ENCODE measurements around the gene RBM10. TPM values are rescaled to one million over a fixed set of nuclear protein-coding genes. Genes with fewer than 3 reads are reported as not detected.

RBM10 gene
- total and polyA plus RNA-seq, 2 donors (not counting 1 experiment from before 2014, with no cell fraction given), result 48.7 to 51.6 TPM

GRCh38 chrX:47191331-47191730, 46.3 kb downstream of the RBM10 start:
- peak overlapping the region; percentile 78 to 84 for H3K27ac ChIP-seq (ENCODE audit: low read length in 2 of 2)
- POLR2A ChIA-PET, result interaction anchor here (0.6 to 1.6 kb wide), 6 partner anchors 27 to 370 kb away, joined by 3 to 11 read pairs (median 4); partner anchors contain the start of genes ARAF, CDK16 and USP11
- peak overlapping the region; percentile 90 for H3K4me2 ChIP-seq (replicated peaks; ENCODE audit: low read depth, low read length, poor library complexity, severe bottlenecking)
- Mint-ChIP-seq H3K9me3 (ENCODE audit: insufficient read depth) (no peaks in the 10 kb centered on the region), H3K27ac (peak overlapping the region; percentile 88), H3K27me3 (no peaks in the 10 kb centered on the region), H3K4me1 (peaks cover 47% of the 10 kb centered on the region), H3K4me3 (peak overlapping the region; percentile 91)
- WGBS (ENCODE audit: insufficient coverage), result 0% methylated on average over 12 of the region's 26 CpGs
- CTCF ChIA-PET, result interaction anchor here (2.4 to 3.8 kb wide), 2 partner anchors 192 to 332 kb away, joined by 22 to 23 read pairs; no protein-coding TSS in a partner anchor
- TF ChIP-seq CTCF (IDR thresholded peaks at IDR 0.05) (no peak), EZH2 (IDR thresholded peaks at IDR 0.05; ENCODE audit: borderline replicate concordance, insufficient read depth, low read depth, low read length, poor library complexity, severe bottlenecking) (no peak)
- peaks cover 0 to 6% of the 10 kb centered on the region in 2 experiments for H3K36me3 ChIP-seq (replicated peaks in 1 of 2; ENCODE audit: control extremely low read depth in 1 of 2, control insufficient read depth in 1 of 2, extremely low read depth in 1 of 2, insufficient read depth in 2 of 2, low read length in 1 of 2)
- H2AFZ ChIP-seq (ENCODE audit: insufficient read depth, low read depth, low read length, poor library complexity, severe bottlenecking), result peak overlapping the region; percentile 80
- H3K79me2 ChIP-seq (ENCODE audit: control insufficient read depth, insufficient read depth, low read length), result peaks cover 31% of the 10 kb centered on the region
- peaks cover 33 to 47% of the 10 kb centered on the region in 2 donors for H3K4me1 ChIP-seq (ENCODE audit: control insufficient read depth in 2 of 2, insufficient read depth in 2 of 2, low read length in 2 of 2)
- ATAC-seq (ENCODE audit: low read depth), result peak; percentile 5
- H3K9ac ChIP-seq (ENCODE audit: low read length), result peak overlapping the region; percentile 82
- DNase-seq, result peak; percentile 65
- H4K20me1 ChIP-seq (ENCODE audit: control insufficient read depth, insufficient read depth, low read length, poor library complexity, severe bottlenecking), result peaks cover under 1% of the 10 kb centered on the region
- no peaks in the 10 kb centered on the region for H3K27me3 ChIP-seq (replicated peaks in 1 of 4; ENCODE audit: control extremely low read depth in 1 of 4, control insufficient read depth in 3 of 4, insufficient read depth in 4 of 4, low read length in 3 of 4)
- H3K4me3 ChIP-seq (ENCODE audit: control extremely low read depth in 1 of 5, extremely low read depth in 1 of 5, insufficient read depth in 1 of 5, low read depth in 2 of 5, low read length in 4 of 5), result peak overlapping the region; percentile 44 to 80 (median 66)
- no peaks in the 10 kb centered on the region for H3K9me3 ChIP-seq (ENCODE audit: control extremely low read depth in 1 of 3, control insufficient read depth in 2 of 3, insufficient read depth in 1 of 3, low read length in 2 of 3)
- intact Hi-C loops (cut with micrococcal nuclease), result loop anchor here (5.0 kb wide), 2 partner anchors 121 to 461 kb away; partner anchors contain the start of gene ELK1

- H3K4me3 Mint-ChIP-seq, result peak overlapping the region; percentile 91
- peak; percentile 37 for DNase-seq
- H3K4me3 ChIP-seq (ENCODE audit: control extremely low read depth in 1 of 5, extremely low read depth in 1 of 5, insufficient read depth in 1 of 5, low read depth in 2 of 5, low read length in 4 of 5), result peak overlapping the region in 4 of 5 experiments; percentile 64 to 80 (median 71)
- no CpG with 5 or more reads among the region's 16 CpGs for WGBS (ENCODE audit: insufficient coverage)
- TF ChIP-seq CTCF (IDR thresholded peaks at IDR 0.05), result no peak
- no peak for TF ChIP-seq EZH2 (IDR thresholded peaks at IDR 0.05; ENCODE audit: borderline replicate concordance, insufficient read depth, low read depth, low read length, poor library complexity, severe bottlenecking)
- peaks cover 7% of the 10 kb centered on the region for H4K20me1 ChIP-seq (ENCODE audit: control insufficient read depth, insufficient read depth, low read length, poor library complexity, severe bottlenecking)
- peaks cover 53% of the 10 kb centered on the region for H3K4me1 Mint-ChIP-seq
- CTCF ChIA-PET, result interaction anchor here (2.4 to 3.8 kb wide), 2 partner anchors 192 to 331 kb away, joined by 22 to 23 read pairs; no protein-coding TSS in a partner anchor
- peak overlapping the region; percentile 78 to 84 for H3K27ac ChIP-seq (ENCODE audit: low read length in 2 of 2)
- H3K27me3 ChIP-seq (replicated peaks in 1 of 4; ENCODE audit: control extremely low read depth in 1 of 4, control insufficient read depth in 3 of 4, insufficient read depth in 4 of 4, low read length in 3 of 4), result no peaks in the 10 kb centered on the region
- peaks cover 37% of the 10 kb centered on the region for H3K79me2 ChIP-seq (ENCODE audit: control insufficient read depth, insufficient read depth, low read length)
- POLR2A ChIA-PET, result interaction anchor here (0.6 to 1.6 kb wide), 4 partner anchors 26 to 370 kb away, joined by 4 to 11 read pairs (median 4); partner anchors contain the start of genes ARAF and CDK16
- no peaks in the 10 kb centered on the region for H3K9me3 ChIP-seq (ENCODE audit: control extremely low read depth in 1 of 3, control insufficient read depth in 2 of 3, insufficient read depth in 1 of 3, low read length in 2 of 3)
- peak overlapping the region; percentile 82 for H3K9ac ChIP-seq (ENCODE audit: low read length)
- H3K4me2 ChIP-seq (replicated peaks; ENCODE audit: low read depth, low read length, poor library complexity, severe bottlenecking), result peak overlapping the region; percentile 90
- H3K27ac Mint-ChIP-seq, result peak overlapping the region; percentile 88
- no peaks in the 10 kb centered on the region for H3K27me3 Mint-ChIP-seq
- peaks cover 0 to 6% of the 10 kb centered on the region in 2 experiments for H3K36me3 ChIP-seq (replicated peaks in 1 of 2; ENCODE audit: control extremely low read depth in 1 of 2, control insufficient read depth in 1 of 2, extremely low read depth in 1 of 2, insufficient read depth in 2 of 2, low read length in 1 of 2)
- no peaks in the 10 kb centered on the region for H3K9me3 Mint-ChIP-seq (ENCODE audit: insufficient read depth)
- H2AFZ ChIP-seq (ENCODE audit: insufficient read depth, low read depth, low read length, poor library complexity, severe bottlenecking), result peak overlapping the region; percentile 80
- intact Hi-C loops (cut with micrococcal nuclease), result loop anchor here (5.0 kb wide), 2 partner anchors 120 to 460 kb away; partner anchors contain the start of gene ELK1
- no peak for ATAC-seq (ENCODE audit: low read depth)
- peaks cover 38 to 53% of the 10 kb centered on the region in 2 donors for H3K4me1 ChIP-seq (ENCODE audit: control insufficient read depth in 2 of 2, insufficient read depth in 2 of 2, low read length in 2 of 2)
These were observed 46.9 kb downstream of the RBM10 start for GRCh38 chrX:47191806-47192401.
